Heart left ventricle (tissue), 16 donors: ENCODE data around the gene SOX9. TPM values are rescaled to one million over a fixed set of nuclear protein-coding genes. Genes with fewer than 3 reads are reported as not detected.
A peak's percentile ranks its signal among the peaks of the same experiment; 100 is the strongest.

Experiments
- ATAC-seq, 4 donors: fragments of 200-7000 bp; cut with Tn5 transposase; one replicate each; pipeline ENCODE4 v1.9.1; 2020 to 2022; ENCODE audit warnings: moderate library complexity in 4 of 4, mild to moderate bottlenecking in 3 of 4, moderate number of reproducible peaks in 1 of 4
- DNase-seq, 5 donors: peaks; one replicate each; pipeline ENCODE4 v3.0.0-alpha.2; 2020
- H3K27ac ChIP-seq, 12 donors: fragments of 200-600 bp; sonication (generic) in 4 of 12; one replicate each; pipeline versions ENCODE4 v1.5.0 to v1.8.0; 2016 to 2022; ENCODE audit warnings: mild to moderate bottlenecking in 2 of 12
- H3K27me3 ChIP-seq, 9 donors: fragments of 200-600 bp; sonication (generic) in 2 of 9; one replicate each; pipeline versions ENCODE4 v1.5.1 to v1.8.0; 2016 to 2022; ENCODE audit warnings: mild to moderate bottlenecking in 3 of 9
- H3K36me3 ChIP-seq, 9 donors: fragments of 200-600 bp; sonication (generic) in 2 of 9; one replicate each; pipeline versions ENCODE4 v1.5.0 to v1.8.0; 2018 to 2022; ENCODE audit warnings: mild to moderate bottlenecking in 2 of 9
- H3K4me1 ChIP-seq, 12 donors: fragments of 200-600 bp; sonication (generic) in 4 of 12; one replicate each; pipeline versions ENCODE4 v1.5.0 to v1.8.0; 2016 to 2022; ENCODE audit warnings: mild to moderate bottlenecking in 3 of 12
- H3K4me3 ChIP-seq, 12 donors: fragments of 200-600 bp; sonication (generic) in 4 of 12; one replicate each; pipeline versions ENCODE4 v1.5.0 to v1.8.0; 2017 to 2022; ENCODE audit warnings: mild to moderate bottlenecking in 9 of 12, moderate library complexity in 4 of 12
- H3K9me3 ChIP-seq, 12 donors: fragments of 200-600 bp; sonication (generic) in 4 of 12; one replicate each; pipeline versions ENCODE4 v1.5.0 to v1.8.0; 2016 to 2022; ENCODE audit warnings: mild to moderate bottlenecking in 1 of 12
- POLR2A ChIP-seq, 2 donors: fragments of 450-650 bp; IDR thresholded peaks; one replicate each; pipeline ENCODE4 v1.6.1; 2017; ENCODE audit warnings: antibody characterized with exemption in 2 of 2, mild to moderate bottlenecking in 2 of 2, moderate library complexity in 2 of 2
- WGBS, 4 donors: extraction: QIAGEN DNeasy Blood & Tissue Kit in 2 of 4; methylation state at CpG; one replicate each; pipeline versions ENCODE4 v1.1.5 to v1.1.7; 2013 to 2018; 5-methylcytosine and 5-hydroxymethylcytosine counted together
- intact Hi-C, 10 donors: fragments of 100-400 bp; cut with DNase I; formaldehyde crosslinking; loops; one replicate each; pipeline versions ENCODE4 v1.11.1 to v1.14.2; 2022
- polyA plus RNA-seq, 2 donors: library from polyadenylated mRNA; stranded (reverse); fragments of 200-250 nt; gene quantifications; one replicate each; pipeline ENCODE4 v1.2.3, GENCODE V29; 2013
- total RNA-seq, 9 donors: library from RNA; depleted of rRNA in 2 of 9; stranded (reverse); fragments of >200 nt in 2 of 9; fragmentation: NEBNext Ultra II Directional in 3 of 9; extraction: Animal tissue kit (Norgen Biotek cat#: 25700) in 3 of 9; gene quantifications; one replicate each; pipeline versions ENCODE4 v1.1.0 to v1.2.4, GENCODE V29; 2016 to 2023
- TF ChIP-seq, protein P1 (sequence below), 12 donors: fragments of 200-600 bp; sonication (generic) in 4 of 12; IDR thresholded peaks; one replicate each; pipeline versions ENCODE4 v1.5.0 to v1.8.0; 2018 to 2022; ENCODE audit warnings: antibody characterized with exemption in 12 of 12, mild to moderate bottlenecking in 5 of 12
- donor health status: ischemic (EF 13 %, LVEDD 7.1; RV severe dilation, severe dysfunction).
- donor health status: healthy with polysubstance abuse.
- donor health status: DM: no; HTN: yes; CAD: no.
- donor health status: DM: no; HTN: no; CAD: no.
- donor health status: ischemic (EF 25% LVEDD 6.9; RV normal size, moderate dysfunction).
- donor health status: ischemic (EF 25% LVEDD 5.7; RV mildly dilated, moderate dysfunction).
- donor health status: healthy.
- donor health status: DM: yes; HTN: yes; CAD: no.
- donor health status: ischemic (EF 35%, LVEDD 5.7; RV mildly dilated, moderate dysfunction).
- donor health status: nonischemic (EF 11% LVEDD 7.7; RV severe dilation, severe dysfunction).
- donor health status: DM: yes; HTN: yes; CAD: no.
- donor health status: PGD.
- donor health status: ischemic (EF 29% LVEDD 5.4; RV normal size, mild dysfunction).
- donor health status: nonischemic (EF 23%, LVEDD 6.1; RV moderate dilation, normal function).

The SOX9 gene
- total and polyA plus RNA-seq, 11 donors: 7.6 to 19.7 (median 12.8) TPM

DNA sequence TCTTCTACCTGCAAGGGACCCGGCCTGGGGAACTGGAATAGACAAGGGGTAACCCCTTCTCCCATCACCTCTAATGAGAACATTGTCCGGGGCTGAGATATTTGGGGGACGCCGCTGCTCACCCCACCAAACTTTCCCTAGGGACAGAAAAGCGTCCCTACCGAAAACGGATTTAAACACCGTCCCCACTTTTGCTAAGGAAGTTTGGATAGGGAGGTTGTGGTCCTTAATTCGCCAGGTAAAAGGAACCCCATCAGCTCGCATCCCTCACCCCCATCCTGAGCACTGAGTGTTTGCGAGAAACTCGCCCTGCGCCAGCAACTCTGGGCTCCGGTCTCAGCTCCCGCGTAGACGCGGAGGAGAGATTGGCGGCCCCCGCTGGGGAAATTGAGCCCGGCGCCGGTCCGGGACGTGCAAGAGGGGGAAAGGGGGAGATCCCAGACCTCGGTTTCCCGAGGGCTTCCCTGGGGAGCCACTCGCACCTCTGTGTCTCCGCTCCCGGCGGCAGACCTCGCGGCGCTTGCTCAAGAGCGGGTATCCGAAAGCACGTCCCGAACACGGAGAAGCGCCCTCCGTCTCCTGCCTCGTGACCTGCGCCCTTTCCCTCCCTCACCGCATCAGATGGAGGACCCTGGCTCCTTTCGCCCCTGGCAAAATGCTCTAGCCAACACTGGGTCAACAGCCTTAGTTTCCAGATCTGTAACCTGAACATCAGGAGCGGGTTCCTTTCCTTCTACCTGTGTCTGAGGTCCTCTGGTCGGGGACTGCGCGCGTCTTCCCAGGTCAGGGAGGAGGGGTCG is 3.1 kb upstream of the SOX9 start:
- intact Hi-C loops: loop anchor here (2.0 to 10.0 kb wide), 22 partner anchors 85 to 1483 kb away; no protein-coding TSS in a partner anchor
- no peak for TF ChIP-seq POLR2A (IDR thresholded peaks at IDR 0.05)
- TF ChIP-seq, protein P1, sequence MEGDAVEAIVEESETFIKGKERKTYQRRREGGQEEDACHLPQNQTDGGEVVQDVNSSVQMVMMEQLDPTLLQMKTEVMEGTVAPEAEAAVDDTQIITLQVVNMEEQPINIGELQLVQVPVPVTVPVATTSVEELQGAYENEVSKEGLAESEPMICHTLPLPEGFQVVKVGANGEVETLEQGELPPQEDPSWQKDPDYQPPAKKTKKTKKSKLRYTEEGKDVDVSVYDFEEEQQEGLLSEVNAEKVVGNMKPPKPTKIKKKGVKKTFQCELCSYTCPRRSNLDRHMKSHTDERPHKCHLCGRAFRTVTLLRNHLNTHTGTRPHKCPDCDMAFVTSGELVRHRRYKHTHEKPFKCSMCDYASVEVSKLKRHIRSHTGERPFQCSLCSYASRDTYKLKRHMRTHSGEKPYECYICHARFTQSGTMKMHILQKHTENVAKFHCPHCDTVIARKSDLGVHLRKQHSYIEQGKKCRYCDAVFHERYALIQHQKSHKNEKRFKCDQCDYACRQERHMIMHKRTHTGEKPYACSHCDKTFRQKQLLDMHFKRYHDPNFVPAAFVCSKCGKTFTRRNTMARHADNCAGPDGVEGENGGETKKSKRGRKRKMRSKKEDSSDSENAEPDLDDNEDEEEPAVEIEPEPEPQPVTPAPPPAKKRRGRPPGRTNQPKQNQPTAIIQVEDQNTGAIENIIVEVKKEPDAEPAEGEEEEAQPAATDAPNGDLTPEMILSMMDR (IDR thresholded peaks at IDR 0.05): no peak
- ATAC-seq: no peak
- Histone ChIP-seq H3K27ac (peak overlapping the region in 1 of 12 donors; percentile 44), H3K36me3 (peaks cover 0 to under 1% (median 0%) of the 10 kb centered on the region in 9 donors), H3K4me3 (peak overlapping the region; percentile 23 to 94 (median 62)), H3K9me3 (no peaks in the 10 kb centered on the region), H3K27me3 (peaks cover 3 to 73% (median 33%) of the 10 kb centered on the region in 9 donors), H3K4me1 (peaks cover 0 to 53% (median 16%) of the 10 kb centered on the region in 12 donors)
- DNase-seq: peak in 1 of 5 donors; percentile 14
- 2 to 3% (median 2%) methylated on average over 45 to 51 of the region's 51 CpGs for WGBS, 4 donors

DNA sequence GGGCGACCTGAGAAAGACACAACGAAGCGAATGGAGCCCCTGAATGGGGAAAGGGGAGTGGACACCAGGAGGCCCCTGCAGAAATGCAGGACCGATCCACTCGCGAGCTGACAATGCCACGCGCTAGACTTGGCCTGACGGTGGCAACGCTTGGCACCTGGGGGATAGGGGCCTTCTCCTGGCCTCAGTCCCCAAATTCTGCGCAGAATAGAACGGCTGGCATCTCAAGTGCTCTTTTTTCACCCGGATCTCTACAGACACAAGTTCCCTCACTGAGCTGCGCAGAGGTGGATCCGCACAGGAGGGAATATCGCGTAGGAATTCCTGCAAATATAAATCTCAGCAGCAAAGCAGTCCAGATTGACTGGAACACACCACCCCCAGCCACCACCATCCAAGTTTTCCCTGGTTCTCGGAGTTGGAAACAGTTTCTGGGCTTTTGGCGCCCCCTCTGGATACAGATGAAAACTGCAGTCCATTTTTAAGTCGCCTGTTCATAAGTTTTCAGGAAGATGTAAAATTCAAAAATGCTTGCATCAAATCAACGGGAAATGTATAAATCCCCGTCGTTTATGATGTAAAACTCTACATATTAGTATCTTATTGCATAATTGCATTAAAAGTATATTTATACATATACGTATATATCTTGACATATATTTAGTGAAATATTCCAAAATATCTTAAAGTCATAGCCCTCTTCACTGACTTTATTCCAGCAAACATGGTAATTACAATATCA is 2.3 kb upstream of the SOX9 start:
- peaks cover 0 to 8% (median 0%) of the 10 kb centered on the region in 9 donors for H3K36me3 ChIP-seq
- peak overlapping the region; percentile 10 to 94 (median 62) for H3K4me3 ChIP-seq
- TF ChIP-seq, protein P1 (IDR thresholded peaks at IDR 0.05): peak; percentile 75 to 90 (median 85)
- no peak for TF ChIP-seq POLR2A (IDR thresholded peaks at IDR 0.05)
- peaks cover 0 to 60% (median 15%) of the 10 kb centered on the region in 12 donors for H3K4me1 ChIP-seq
- ATAC-seq: peak in 2 of 4 donors; percentile 19 to 25
- intact Hi-C loops: loop anchor here (2.0 to 10.0 kb wide), 21 partner anchors 86 to 1484 kb away; no protein-coding TSS in a partner anchor
- DNase-seq: peak in 4 of 5 donors; percentile 65 to 72 (median 69)
- peak overlapping the region in 7 of 12 donors; percentile 20 to 92 (median 89) for H3K27ac ChIP-seq
- no peaks in the 10 kb centered on the region for H3K9me3 ChIP-seq
- 1 to 4% (median 3%) methylated on average over 24 of the region's 24 CpGs for WGBS, 4 donors
- peaks cover 3 to 81% (median 39%) of the 10 kb centered on the region in 9 donors for H3K27me3 ChIP-seq

DNA sequence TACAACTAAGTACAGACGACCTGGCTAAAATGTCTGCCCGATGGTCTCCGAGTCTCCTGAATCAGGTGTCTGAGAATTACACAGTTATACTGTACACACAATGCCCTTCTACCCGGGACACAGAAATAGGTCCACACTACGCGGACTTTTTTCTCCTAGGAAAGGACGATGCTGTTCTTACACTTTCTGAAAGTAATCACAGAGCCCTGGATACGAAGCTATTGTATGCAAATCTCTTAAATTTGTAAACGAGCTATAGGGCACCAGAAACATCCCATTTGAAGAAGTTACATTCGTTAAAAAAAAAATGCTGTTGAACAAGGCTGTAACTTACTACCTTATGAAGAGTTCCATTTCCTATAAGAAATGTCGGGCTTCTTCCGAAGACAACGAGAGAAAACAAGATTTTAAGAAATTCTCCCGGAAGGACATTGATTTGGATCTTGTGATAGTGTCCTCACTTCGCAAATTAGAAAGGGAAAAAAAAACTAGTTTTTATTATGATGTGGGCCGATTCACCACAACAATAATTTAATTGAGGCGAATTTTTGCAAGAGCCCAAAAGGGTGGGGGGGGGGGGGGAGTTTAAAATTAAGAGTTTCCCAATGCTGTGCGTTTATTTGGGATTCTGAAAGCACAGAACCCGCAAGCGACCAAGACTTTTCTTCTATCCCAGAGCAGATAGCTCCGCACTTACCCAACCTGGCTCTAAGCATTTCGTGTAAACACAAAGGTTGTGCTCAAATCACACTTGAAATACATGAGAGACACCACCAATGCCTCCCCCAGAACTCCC is 1.5 kb upstream of the SOX9 start:
- TF ChIP-seq, protein P1 (IDR thresholded peaks at IDR 0.05): no peak
- no peak for TF ChIP-seq POLR2A (IDR thresholded peaks at IDR 0.05)
- Histone ChIP-seq H3K36me3 (peaks cover 0 to 12% (median 0%) of the 10 kb centered on the region in 9 donors), H3K27ac (peak overlapping the region; percentile 60 to 97 (median 86)), H3K27me3 (peaks cover 3 to 88% (median 40%) of the 10 kb centered on the region in 9 donors), H3K4me3 (peak overlapping the region in 11 of 12 donors; percentile 8 to 94 (median 72)), H3K9me3 (no peaks in the 10 kb centered on the region), H3K4me1 (peaks cover 0 to 55% (median 13%) of the 10 kb centered on the region in 12 donors)
- intact Hi-C loops: loop anchor here (2.0 to 10.0 kb wide), 21 partner anchors 87 to 1484 kb away; no protein-coding TSS in a partner anchor
- no peak for ATAC-seq
- DNase-seq: no peak
- WGBS, 4 donors: 18 to 27% (median 23%) methylated on average over 22 of the region's 22 CpGs
